Measurements from ENCODE around the gene TSPAN10. TPM values are rescaled to one million over a fixed set of nuclear protein-coding genes. Genes with fewer than 3 reads are reported as not detected.

Gene TSPAN10
- total and polyA plus RNA-seq, 9 of the 15 experiments (the other 6 are each of a cell fraction or from before 2014, with no cell fraction given), result 0.05 to 0.31 (median 0.13) TPM; not detected in 1

- TF ChIP-seq, protein P1, sequence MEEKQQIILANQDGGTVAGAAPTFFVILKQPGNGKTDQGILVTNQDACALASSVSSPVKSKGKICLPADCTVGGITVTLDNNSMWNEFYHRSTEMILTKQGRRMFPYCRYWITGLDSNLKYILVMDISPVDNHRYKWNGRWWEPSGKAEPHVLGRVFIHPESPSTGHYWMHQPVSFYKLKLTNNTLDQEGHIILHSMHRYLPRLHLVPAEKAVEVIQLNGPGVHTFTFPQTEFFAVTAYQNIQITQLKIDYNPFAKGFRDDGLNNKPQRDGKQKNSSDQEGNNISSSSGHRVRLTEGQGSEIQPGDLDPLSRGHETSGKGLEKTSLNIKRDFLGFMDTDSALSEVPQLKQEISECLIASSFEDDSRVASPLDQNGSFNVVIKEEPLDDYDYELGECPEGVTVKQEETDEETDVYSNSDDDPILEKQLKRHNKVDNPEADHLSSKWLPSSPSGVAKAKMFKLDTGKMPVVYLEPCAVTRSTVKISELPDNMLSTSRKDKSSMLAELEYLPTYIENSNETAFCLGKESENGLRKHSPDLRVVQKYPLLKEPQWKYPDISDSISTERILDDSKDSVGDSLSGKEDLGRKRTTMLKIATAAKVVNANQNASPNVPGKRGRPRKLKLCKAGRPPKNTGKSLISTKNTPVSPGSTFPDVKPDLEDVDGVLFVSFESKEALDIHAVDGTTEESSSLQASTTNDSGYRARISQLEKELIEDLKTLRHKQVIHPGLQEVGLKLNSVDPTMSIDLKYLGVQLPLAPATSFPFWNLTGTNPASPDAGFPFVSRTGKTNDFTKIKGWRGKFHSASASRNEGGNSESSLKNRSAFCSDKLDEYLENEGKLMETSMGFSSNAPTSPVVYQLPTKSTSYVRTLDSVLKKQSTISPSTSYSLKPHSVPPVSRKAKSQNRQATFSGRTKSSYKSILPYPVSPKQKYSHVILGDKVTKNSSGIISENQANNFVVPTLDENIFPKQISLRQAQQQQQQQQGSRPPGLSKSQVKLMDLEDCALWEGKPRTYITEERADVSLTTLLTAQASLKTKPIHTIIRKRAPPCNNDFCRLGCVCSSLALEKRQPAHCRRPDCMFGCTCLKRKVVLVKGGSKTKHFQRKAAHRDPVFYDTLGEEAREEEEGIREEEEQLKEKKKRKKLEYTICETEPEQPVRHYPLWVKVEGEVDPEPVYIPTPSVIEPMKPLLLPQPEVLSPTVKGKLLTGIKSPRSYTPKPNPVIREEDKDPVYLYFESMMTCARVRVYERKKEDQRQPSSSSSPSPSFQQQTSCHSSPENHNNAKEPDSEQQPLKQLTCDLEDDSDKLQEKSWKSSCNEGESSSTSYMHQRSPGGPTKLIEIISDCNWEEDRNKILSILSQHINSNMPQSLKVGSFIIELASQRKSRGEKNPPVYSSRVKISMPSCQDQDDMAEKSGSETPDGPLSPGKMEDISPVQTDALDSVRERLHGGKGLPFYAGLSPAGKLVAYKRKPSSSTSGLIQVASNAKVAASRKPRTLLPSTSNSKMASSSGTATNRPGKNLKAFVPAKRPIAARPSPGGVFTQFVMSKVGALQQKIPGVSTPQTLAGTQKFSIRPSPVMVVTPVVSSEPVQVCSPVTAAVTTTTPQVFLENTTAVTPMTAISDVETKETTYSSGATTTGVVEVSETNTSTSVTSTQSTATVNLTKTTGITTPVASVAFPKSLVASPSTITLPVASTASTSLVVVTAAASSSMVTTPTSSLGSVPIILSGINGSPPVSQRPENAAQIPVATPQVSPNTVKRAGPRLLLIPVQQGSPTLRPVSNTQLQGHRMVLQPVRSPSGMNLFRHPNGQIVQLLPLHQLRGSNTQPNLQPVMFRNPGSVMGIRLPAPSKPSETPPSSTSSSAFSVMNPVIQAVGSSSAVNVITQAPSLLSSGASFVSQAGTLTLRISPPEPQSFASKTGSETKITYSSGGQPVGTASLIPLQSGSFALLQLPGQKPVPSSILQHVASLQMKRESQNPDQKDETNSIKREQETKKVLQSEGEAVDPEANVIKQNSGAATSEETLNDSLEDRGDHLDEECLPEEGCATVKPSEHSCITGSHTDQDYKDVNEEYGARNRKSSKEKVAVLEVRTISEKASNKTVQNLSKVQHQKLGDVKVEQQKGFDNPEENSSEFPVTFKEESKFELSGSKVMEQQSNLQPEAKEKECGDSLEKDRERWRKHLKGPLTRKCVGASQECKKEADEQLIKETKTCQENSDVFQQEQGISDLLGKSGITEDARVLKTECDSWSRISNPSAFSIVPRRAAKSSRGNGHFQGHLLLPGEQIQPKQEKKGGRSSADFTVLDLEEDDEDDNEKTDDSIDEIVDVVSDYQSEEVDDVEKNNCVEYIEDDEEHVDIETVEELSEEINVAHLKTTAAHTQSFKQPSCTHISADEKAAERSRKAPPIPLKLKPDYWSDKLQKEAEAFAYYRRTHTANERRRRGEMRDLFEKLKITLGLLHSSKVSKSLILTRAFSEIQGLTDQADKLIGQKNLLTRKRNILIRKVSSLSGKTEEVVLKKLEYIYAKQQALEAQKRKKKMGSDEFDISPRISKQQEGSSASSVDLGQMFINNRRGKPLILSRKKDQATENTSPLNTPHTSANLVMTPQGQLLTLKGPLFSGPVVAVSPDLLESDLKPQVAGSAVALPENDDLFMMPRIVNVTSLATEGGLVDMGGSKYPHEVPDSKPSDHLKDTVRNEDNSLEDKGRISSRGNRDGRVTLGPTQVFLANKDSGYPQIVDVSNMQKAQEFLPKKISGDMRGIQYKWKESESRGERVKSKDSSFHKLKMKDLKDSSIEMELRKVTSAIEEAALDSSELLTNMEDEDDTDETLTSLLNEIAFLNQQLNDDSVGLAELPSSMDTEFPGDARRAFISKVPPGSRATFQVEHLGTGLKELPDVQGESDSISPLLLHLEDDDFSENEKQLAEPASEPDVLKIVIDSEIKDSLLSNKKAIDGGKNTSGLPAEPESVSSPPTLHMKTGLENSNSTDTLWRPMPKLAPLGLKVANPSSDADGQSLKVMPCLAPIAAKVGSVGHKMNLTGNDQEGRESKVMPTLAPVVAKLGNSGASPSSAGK (IDR thresholded peaks at IDR 0.05), result no peak
- TF ChIP-seq ZNF696 (CRISPR knock-in tag; conservative IDR thresholded peaks at IDR 0.05) (no peak), HNRNPH1 (optimal IDR thresholded peaks at IDR 0.05; ENCODE audit: low read depth, low read length) (no peak), MTA1 (IDR thresholded peaks at IDR 0.05; ENCODE audit: borderline replicate concordance) (no peak), E2F3 (CRISPR knock-in tag; IDR thresholded peaks at IDR 0.05) (0 out of 2 replicates have a peak, but pooled peaks have one; percentile 12), ZNF24 (IDR thresholded peaks at IDR 0.05) (peak; percentile 65; the same call in 1 of the 2 replicates), ZNF551 (CRISPR knock-in tag; IDR thresholded peaks at IDR 0.05) (no peak), ZNF583 (CRISPR knock-in tag; IDR thresholded peaks at IDR 0.05) (peak; percentile 21; the same call in 1 of the 2 replicates)
- TF ChIP-seq, protein P2, sequence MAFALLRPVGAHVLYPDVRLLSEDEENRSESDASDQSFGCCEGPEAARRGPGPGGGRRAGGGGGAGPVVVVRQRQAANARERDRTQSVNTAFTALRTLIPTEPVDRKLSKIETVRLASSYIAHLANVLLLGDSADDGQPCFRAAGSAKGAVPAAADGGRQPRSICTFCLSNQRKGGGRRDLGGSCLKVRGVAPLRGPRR (CRISPR knock-in tag; IDR thresholded peaks at IDR 0.05), result no peak
Measured at GRCh38 chr17:81636505-81637288, at the start of gene TSPAN10, which contains the start of gene NPLOC4 (continued).
